NCI-H2107 treated with DMSO at 0.1 percent for 48 hours (cell line): ENCODE data around the gene RASAL3.

Source experiments
- DNase-seq: peaks from one replicate; lab custom pipeline; 2025; ENCODE audit not compliant: unreplicated experiment; lab: John Stamatoyannopoulos, UW

Gene RASAL3

DNA sequence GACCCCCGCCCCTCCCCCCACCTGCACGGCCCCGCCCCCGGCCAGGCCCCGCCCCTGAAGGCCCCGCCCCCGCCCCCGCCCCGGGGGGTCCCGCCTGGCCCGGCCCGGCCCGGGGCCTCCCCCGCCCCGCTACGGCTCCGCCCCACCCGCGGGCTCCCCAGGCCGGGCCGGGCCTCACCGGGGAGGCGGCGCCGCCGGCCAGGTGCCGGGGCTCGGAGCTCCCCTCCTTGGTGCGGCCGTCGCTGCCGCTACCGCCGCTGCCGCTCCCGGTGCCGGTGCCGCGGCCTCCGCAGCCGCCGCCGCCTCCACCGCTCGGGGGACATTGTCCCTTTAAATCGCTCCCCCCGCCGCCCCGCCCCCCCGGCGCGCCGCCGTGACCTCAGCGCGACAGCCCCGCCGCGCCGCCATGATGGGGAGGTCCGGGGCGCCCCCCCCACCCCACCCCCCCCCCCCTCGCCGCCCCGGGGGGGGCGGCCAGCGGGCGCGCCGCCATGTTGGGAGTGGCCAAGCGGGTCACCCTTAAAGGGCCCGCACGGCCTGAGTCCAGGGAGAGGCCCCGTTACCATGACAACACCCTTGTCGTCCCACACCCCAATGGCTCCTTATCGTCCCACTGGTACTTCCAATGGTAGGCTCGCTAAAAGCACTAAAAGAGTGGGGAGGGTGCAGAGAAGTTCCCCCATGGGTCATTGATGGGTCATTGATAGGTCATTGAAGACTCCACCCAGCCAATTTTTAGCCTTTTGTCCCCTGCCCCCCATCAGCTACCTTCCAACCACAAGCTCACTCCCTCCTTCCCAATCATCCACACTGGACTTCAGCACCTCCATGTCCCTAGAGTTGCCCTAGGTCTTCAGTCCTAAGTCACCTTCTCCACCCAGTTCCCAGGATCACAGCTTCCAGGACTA is 14.5 kb downstream of the RASAL3 start, which contains the start of gene WIZ:
Gene WIZ (minus strand): TSS at position 337 of the 908 bp plus-strand sequence. CDS start 1,649 bp downstream, outside the sequence.
- DNase-seq, result no peak

DNA sequence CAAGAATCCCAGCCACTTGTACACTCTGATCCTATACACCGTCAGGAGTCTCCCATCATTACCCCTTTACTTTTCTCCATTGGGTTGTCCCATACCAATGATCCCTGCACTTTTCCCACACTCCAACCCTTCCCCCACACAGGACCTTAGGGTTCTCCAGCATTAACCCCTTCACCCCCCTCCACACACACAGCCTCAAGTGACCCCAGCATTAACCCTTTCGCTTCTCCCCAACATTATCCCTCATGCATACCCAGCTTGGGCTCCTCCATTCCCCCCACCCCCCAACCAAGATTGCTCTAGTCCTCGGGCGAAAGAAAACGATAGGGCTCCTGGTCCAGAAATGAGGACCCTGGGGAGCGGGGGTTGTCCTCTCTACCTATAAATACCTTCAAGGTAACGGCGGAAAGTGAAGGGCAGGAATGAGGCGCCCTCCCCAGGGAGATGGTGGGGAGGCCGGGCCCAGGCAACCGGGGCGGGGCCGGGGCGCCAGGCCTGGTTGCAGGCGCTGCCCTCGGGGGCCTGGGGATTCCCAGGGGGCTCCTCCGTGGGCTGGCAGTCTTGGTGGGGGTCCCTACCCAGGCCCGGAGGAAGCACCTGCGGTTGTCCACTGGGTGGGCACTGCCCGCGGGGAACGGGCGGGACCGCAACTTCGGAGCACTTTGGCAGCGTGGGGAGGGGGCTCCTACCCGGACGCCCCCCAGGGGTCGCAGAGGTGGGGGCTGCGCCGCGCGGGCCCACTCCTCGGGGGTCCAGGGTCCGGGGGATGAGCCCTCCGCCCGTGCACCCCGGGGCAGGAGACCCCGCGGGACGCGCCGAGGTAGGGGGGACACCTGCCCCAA is 15.3 kb downstream of the RASAL3 start:
- no peak for DNase-seq

DNA sequence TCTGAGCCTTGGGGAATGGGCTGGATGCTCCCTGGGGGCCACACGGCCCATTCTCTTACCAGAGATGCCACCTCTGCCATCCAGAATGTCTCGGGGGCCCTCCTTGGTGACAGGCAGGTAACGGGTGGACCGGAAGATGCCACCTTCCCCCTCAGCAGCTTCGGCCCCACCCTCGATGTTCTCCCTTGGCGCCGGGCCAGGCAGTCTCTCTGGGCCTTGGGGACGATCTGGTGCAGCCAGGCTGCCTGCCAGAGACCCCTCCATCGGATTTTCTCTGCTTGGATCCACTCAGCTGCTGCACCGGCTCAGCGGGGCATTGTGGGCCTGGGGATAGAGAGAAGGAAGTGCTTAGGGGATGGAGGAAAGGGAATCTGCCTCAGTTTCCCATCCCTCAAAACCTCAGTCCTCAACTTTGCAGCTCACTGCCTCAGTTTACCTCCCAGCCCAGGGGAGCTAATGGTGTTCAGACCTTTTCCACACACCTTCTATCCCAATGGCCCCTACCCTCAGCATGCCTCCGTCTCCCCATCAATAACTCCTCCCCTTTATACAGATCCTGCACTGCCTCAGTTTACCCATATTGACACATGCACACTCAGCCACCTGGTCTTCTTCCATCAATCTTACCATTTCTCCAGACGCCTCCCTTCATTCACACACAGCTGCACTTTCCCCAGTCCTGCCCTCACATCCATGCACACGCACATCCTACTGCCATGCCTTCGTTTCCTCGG is 16.1 kb downstream of the RASAL3 start:
- no peak for DNase-seq

DNA sequence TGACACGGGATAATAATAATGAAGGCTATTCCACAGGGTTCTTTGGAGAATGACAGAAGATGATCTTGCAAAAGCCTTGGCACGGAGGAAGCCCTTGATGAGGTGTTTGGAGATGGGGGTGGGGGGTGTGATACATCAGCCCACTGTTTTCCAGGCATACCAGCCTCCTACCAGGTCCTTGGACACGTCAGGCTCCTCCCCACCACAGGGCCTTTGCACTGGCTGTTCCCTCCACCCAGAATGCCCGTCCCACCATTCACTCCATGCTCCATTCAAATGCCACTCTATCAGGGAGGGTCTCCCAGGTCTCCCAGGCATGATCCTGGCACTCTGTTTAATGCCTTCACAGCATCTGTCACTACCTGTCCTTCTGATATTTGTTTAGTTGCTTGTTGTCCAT is 17.3 kb downstream of the RASAL3 start:
- no peak for DNase-seq

DNA sequence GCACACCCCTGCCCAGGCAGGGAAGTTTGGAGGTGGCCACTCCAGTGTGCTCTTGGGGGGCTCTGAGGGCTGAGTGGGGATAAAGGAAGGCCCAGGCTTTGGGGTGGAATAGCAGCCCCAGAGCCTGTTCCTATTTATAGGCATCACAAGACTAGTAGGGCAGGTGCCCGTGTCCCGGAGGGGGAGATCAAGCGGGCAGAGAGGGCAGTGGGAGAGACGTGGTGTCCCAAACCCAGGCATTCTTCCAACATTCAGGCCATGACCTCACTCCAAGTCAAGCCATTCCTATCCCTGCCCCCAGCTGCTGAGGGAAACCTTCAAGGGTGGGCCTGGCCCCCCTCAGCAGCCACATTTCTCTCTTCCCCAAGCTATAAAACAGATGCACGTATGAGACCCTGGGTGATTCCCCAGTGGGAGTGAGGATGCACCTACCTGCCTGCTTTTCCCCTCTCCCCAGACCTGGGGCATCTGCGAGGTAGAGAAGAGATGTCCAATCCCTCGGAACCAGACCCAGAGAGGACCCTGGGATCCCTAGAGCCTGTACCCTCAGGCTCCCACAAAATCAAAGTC is 18.5 kb downstream of the RASAL3 start:
- no peak for DNase-seq

DNA sequence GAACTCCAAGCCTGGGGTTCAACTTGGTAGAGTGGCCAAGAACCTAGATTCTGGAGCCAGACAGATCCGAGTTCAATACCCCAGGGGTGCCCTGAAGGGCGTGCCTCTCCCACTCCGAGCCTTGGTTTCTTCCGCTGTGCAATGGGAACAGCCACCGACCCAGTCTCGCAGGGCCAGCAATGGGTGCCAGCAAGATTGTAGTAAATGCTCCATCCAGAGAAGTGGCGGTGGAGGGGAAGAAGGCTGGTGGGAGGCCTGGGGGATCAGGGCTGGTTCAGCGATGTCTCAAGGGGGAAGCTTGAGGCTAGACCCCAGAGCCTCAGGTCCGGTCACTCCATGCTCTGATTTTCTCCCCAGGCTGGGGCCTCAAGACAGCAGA is 19.1 kb downstream of the RASAL3 start:
- DNase-seq, result no peak

DNA sequence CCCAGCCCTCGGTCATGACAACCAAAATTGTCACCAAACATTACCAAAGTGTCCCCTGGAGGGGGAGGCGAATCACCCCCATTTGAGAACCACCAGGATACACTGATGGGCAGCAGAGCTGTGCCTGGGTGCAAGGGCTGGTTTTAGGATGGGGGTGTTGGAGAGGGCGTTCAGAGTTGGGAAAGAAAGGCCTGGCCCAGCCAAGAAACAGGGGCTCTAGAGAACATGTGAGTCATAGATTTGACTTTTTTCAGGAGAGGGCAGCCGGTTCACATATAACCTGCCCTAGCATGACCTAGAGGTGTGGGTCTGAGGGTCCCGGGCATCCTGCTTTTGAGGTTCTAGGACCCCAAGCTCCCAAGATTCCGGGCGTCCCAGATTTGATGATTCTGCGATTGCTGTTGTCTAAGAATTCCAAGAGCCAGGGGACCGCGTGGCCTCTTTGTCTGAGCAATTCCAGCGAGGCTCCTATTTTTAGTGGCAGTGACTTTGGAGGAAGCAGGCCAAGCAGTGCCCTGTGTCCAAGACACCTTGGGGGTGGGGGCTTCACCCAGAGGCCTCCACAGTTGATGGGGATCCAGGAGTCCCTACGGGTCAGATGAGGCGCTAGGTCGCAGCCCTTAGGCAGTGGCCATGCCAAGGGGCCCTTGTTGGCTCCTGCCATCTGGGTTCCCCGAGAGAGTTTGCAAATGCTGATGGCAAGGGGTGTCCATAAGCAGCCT is 19.7 kb downstream of the RASAL3 start:
- no peak for DNase-seq

DNA sequence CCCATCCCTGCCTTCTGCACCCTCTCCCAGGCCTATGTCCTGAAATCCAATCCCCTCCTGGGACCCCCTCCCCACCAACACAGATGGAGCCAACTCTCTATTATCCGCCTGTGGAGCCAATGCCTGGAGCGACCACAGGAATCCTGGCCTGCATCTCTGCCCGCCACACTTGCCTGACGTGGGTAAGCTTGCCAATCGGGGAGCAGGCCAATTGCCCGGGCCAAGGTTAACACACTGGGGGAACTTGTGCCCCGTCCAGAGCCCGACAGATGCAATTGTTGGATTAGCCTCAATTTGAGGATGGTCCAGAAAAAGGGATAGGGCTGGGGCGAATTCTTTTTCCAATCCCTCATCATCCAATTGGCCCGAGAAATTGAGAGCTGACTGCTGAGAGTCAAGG is 20.5 kb downstream of the RASAL3 start:
- DNase-seq, result no peak

DNA sequence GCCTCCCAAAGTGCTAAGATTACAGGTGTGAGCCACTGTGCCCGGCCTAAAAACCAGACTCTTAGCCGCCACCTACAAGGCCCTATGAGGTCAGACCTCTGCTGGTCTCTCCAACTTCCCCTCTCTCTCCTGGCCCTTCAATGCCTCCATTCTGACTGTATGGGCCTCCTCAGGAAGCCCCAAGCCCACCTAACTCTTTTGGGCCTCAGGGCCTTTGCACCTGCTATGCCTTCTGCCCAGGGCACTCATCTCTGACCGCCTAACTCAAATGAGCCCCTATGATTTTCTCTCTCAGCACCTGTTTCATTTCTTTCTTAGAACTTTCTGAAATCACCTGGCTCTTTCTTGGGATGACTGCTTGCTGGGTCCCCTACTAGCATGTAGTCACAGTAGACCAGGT is 21.0 kb downstream of the RASAL3 start:
- DNase-seq, result no peak

DNA sequence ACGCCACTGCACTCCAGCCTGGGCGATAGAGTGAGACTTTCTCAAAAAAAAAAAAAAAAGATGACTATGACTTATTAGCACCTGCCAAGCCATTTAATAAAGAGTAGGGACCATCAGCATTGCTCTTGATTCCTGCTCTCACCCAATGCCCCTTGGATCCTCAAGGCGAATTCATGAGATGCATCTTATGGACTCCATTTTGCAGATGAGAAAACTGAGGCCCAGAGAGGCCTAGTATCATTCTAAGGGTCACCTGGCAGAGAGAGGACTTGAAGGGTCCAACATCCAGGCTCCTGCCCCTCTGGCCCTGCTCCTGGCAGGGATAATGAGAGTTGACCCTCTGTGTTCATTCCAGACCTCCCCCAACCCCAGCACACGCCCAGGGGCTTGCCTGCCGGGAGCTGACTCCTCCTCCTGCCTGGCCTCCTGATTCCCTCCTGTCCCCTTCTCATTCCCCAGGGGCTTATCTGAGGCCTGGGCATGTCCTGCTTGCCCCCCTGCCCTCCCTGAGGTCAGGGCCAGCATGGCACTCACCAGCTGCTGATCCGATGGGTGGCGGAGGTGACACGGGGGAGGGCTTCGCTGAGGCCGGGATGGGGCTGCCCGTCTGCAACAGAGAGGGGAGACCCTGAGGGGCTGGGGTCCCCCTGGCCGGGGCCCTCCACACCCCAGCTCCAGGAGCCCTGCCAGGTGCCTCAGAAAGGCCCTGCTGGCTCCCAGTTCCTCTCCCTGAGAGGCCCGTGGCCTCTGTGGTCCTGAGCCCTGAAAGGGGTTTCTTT is 22.0 kb downstream of the RASAL3 start:
- DNase-seq, result no peak

DNA sequence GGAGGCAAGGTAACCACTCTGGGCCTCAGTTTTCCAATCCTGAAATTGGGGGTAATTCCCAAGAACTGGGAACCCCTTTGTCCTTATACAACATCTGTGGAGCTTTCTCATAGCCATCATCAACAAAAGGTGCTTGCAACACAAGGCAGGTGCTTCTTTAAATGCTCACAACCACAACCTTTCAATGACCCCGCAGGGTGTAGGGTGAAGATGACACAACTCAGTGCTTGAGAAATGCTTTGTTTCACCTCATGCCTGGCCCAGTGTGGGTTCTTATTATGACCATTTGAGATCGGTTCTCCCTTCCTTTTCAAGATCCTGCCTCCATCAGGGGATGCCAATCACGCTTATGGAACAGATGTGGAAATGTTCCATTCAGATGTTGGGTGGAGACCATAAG is 23.0 kb downstream of the RASAL3 start:
- DNase-seq, result no peak

DNA sequence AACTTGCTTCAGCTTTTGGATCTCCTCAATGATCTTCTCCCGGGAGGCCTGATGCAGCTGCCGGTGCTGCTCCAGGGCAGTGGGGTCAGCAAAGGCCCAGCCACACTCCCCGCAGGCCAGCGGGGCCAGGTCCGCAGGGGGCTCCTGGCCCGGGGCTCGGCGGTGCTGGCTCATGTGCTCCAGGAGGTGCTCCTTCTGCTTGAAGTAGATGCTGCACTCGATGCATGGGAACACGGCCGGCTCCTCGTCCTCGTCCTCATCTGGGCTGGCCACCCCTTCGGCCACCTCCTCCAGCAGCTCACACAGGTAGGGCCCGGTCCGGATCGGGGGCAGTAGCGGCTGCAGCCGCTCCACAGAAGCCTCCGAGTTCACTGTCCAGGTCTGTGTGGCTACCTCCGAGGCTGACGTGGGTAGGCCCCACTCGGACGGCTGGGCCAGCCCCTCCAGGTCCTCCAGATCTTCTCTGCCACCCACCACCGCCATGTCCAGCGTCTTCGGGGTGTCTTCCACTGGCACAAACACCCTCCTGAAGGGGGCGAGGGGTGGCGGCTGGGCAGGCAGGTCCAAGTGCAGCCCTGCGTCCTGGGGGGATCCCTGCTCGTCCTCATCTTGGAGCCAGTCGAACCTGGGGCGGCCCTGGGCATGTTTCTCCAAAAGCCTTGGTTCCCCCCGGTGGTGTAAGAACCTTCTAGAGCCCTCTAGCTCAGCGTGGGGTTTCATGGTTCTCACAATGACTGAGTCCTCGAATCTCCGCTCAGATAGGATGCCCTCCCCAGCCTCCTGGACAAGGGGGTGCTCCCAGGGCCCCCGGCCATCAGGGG is 24.3 kb downstream of the RASAL3 start:
- DNase-seq, result no peak

DNA sequence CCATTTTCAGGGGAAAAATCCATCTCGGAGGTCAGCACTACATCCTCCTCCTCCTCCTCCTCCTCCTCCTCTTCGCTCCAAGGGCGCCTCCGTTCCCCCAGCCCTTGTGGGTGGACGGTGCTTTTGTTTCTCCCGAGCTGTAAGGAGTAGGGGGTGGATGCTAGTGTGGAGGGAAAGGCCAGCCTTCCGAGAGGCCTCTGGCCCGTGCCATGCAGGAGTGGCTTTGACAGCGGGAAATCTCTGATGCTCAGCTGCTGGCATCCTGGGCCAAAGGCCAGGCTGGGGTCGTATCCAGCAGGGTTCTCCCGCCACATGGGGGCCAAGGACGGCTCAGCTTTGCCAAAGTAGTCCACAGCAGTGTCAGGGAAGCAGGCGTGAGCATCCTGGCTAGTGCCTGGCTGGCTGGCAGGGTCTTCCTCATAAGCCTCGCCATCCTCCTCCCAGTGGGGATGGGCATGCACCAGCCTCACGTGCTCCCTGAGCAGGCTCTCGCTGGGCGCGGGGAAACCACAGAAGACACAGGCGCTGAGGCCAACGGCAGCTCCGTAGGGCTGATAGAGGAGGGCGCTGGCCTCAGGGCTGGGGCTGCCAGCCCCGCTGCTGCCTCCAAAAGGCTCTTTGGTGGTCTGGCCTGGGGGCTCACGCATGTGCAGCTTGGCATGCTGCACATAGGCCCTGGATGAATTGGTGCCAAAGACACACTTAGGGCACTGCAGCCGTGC is 25.1 kb downstream of the RASAL3 start:
- no peak for DNase-seq

DNA sequence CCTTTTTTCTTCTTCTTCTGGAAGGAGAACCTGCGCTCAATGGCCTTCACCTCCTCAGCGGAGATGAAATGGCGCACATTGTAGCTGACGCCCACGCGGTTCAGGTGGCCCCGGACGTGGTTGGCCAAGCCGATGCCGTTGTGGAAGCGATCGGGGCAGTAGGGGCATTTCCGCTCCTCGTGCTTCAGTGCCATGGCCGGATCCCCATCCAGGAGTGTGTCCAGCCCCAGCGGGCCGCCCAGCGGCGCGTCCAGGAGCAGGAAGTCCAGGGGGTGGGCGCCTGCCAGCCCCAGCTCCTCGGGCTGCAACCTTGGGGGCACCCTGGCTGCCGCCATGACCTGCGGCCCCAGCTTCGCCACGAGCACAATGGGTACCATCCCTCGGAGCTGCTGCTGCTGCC is 25.8 kb downstream of the RASAL3 start:
- no peak for DNase-seq

DNA sequence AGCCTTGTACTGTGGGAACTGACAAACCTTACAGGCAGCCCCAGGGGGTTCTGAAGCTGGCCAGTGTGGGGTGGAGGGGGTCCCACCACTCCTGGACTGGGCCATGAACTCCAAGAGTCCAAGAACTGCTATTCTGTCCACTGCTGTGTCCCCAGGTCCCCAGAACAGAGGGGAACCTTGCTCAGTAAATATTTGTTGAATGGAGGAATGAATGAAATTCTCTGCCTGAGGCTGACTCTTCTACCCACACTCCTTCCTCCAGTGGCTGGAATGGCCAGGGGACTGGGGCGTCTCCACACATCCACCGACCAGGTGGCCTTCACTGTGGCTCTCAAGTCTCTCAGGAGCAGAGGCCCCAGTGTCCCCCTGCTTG is 26.2 kb downstream of the RASAL3 start:
- no peak for DNase-seq

DNA sequence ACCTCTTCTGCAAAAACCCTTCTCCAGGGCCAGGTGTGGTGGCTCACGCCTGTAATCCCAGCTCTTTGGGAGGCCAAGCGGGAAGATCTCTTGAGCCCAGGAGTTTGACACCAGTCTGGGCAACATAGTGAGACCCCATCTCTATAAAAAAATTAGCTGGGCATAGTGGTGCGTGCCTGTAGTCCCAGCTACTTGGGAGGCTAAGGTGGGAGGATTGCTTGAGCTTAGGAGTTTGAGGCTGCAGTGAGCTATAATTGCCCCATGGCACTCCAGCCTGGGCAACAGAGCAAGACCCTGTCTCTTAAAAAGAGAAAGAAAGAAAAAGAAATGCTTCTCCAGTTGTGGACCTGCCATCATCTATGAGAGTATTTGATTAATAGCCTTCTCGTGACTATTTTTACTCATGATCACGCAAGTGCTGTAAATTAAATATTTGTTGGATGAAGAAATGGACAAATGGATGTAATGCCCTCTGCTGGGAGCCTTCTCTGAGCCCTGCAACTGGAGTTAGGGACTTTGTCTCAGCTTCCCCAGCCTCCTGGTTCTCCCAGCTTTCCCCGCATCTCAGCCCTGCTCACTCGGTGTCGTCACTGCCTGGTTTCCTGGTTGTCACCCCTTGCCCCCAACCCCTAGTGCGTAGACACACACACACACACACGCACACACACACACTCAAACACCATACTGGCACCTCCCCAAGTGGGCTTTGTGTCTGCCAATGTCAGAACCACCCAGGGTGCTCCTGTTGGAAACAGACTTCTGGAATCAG is 26.8 kb downstream of the RASAL3 start:
- DNase-seq, result no peak

DNA sequence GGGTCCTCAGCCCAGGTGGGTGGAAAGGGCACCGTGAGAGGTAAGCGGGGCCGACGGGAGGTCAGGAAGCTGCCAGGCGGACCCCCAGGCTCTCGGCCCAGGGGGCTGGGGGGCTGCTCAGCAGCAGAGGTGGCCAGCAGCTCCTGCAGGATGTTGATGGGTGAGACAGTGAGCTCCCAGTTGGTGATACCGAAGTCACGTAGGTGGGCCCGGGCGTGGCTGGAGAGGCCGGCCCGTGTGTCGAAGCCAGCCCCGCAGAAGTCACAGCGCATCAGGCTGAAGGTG is 27.6 kb downstream of the RASAL3 start:
- no peak for DNase-seq
